Measurements from ENCODE around the gene CIAO1. TPM values are rescaled to one million over a fixed set of nuclear protein-coding genes. Genes with fewer than 3 reads are reported as not detected.
A peak's percentile ranks its signal among the peaks of the same experiment; 100 is the strongest.

Gene CIAO1
- total and polyA plus RNA-seq, 12 donors: 52.5 to 237 (median 134) TPM

- Histone ChIP-seq H3K36me3 (replicated peaks in 1 of 2) (no peaks in the 10 kb centered on the region), H3K9me3 (replicated peaks in 1 of 3) (no peaks in the 10 kb centered on the region), H3K27ac (peak overlapping the region in 1 of 5 donors; percentile 81), H3K27me3 (no peaks in the 10 kb centered on the region), H3K4me1 (replicated peaks in 1 of 2) (peaks cover 16 to 48% of the 10 kb centered on the region in 2 donors), H3K4me3 (no peak overlapping the region)
- intact Hi-C loops (cut with DNase I): loop anchor here in 1 of 2 donors (5.0 kb wide), 1 partner anchor 35 kb away; no protein-coding TSS in a partner anchor
- 64 to 95% (median 71%) methylated on average over 3 of the region's 3 CpGs for WGBS, 4 donors
- TF ChIP-seq CTCF (IDR thresholded peaks at IDR 0.05) (no peak), POLR2A (IDR thresholded peaks at IDR 0.05) (no peak)
- peak in 1 of 7 donors; percentile 34 for DNase-seq
Measured at GRCh38 chr2:96247009-96247408, 19.0 kb upstream of the CIAO1 start.

- H3K4me3 ChIP-seq: no peak overlapping the region
- no peaks in the 10 kb centered on the region for H3K27me3 ChIP-seq
- H3K4me1 ChIP-seq (replicated peaks in 1 of 2): peaks cover 25 to 49% of the 10 kb centered on the region in 2 donors
- WGBS, 4 donors: 78 to 95% (median 90%) methylated on average over 5 of the region's 5 CpGs
- no peaks in the 10 kb centered on the region for H3K9me3 ChIP-seq (replicated peaks in 1 of 3)
- no peak overlapping the region for H3K27ac ChIP-seq
- no peak for TF ChIP-seq CTCF (IDR thresholded peaks at IDR 0.05)
- TF ChIP-seq POLR2A (IDR thresholded peaks at IDR 0.05): no peak
- intact Hi-C loops (cut with DNase I): loop anchor here in 1 of 2 donors (5.0 kb wide), 1 partner anchor 36 kb away; no protein-coding TSS in a partner anchor
- peaks cover 0 to 6% of the 10 kb centered on the region in 2 donors for H3K36me3 ChIP-seq (replicated peaks in 1 of 2)
- DNase-seq: no peak
Measured at GRCh38 chr2:96247896-96248295, 18.1 kb upstream of the CIAO1 start.

- intact Hi-C loops (cut with DNase I): loop anchor here in 1 of 2 donors (5.0 kb wide), 1 partner anchor 36 kb away; no protein-coding TSS in a partner anchor
- no peak for DNase-seq
- TF ChIP-seq POLR2A (IDR thresholded peaks at IDR 0.05) (no peak), CTCF (IDR thresholded peaks at IDR 0.05) (no peak)
- no peak overlapping the region for H3K27ac ChIP-seq
- no peak overlapping the region for H3K4me3 ChIP-seq
- peaks cover 0 to 13% of the 10 kb centered on the region in 2 donors for H3K36me3 ChIP-seq (replicated peaks in 1 of 2)
- H3K9me3 ChIP-seq (replicated peaks in 1 of 3): no peaks in the 10 kb centered on the region
- peaks cover 27 to 53% of the 10 kb centered on the region in 2 donors for H3K4me1 ChIP-seq (replicated peaks in 1 of 2)
- WGBS, 4 donors: 91 to 100% (median 96%) methylated on average over 4 of the region's 4 CpGs
- H3K27me3 ChIP-seq: no peaks in the 10 kb centered on the region
Measured at GRCh38 chr2:96248624-96249023, 17.4 kb upstream of the CIAO1 start.

GRCh38 chr2:96249654-96250053 is 16.4 kb upstream of the CIAO1 start:
- no peak for TF ChIP-seq CTCF (IDR thresholded peaks at IDR 0.05)
- TF ChIP-seq POLR2A (IDR thresholded peaks at IDR 0.05): no peak
- no peak overlapping the region for H3K4me3 ChIP-seq
- intact Hi-C loops (cut with DNase I): loop anchor here (5.0 to 10.0 kb wide), 3 partner anchors 37 to 47 kb away; partner anchors contain the start of gene STARD7 (in 1 of the 2)
- H3K9me3 ChIP-seq (replicated peaks in 1 of 3): no peaks in the 10 kb centered on the region
- H3K27me3 ChIP-seq: no peaks in the 10 kb centered on the region
- H3K36me3 ChIP-seq (replicated peaks in 1 of 2): peaks cover 0 to 24% of the 10 kb centered on the region in 2 donors
- peaks cover 27 to 60% of the 10 kb centered on the region in 2 donors for H3K4me1 ChIP-seq (replicated peaks in 1 of 2)
- WGBS, 4 donors: 80 to 88% (median 87%) methylated on average over 9 of the region's 9 CpGs
- H3K27ac ChIP-seq: peak overlapping the region in 4 of 5 donors; percentile 3 to 95 (median 84)
- DNase-seq: peak in 1 of 7 donors; percentile 44

Measured in adrenal gland (tissue), 12 donors.